Activated T-cell treated with anti-CD3 and anti-CD28 coated beads for 4 hours (primary cell): ENCODE measurements around the gene HBS1L.
A peak's percentile ranks its signal among the peaks of the same experiment; 100 is the strongest.

Experiments used
- DNase-seq: peaks from one replicate; pipeline ENCODE4 v3.0.0-alpha.2; 2020

HBS1L gene

GRCh38 chr6:134943522-134944111 lies 111.0 kb downstream of the HBS1L start:
- DNase-seq = no peak

- DNase-seq = peak; percentile 67
These were observed 115.7 kb downstream of the HBS1L start for GRCh38 chr6:134938896-134939295.

- no peak for DNase-seq
These were observed 117.2 kb downstream of the HBS1L start for GRCh38 chr6:134937426-134937825.

GRCh38 chr6:134936931-134937330 lies 117.7 kb downstream of the HBS1L start:
- no peak for DNase-seq

GRCh38 chr6:134936476-134936875 lies 118.1 kb downstream of the HBS1L start:
- no peak for DNase-seq

GRCh38 chr6:134934793-134935485 lies 119.7 kb downstream of the HBS1L start:
- no peak for DNase-seq

GRCh38 chr6:134932535-134933470 lies 121.8 kb downstream of the HBS1L start:
- no peak for DNase-seq

GRCh38 chr6:134932098-134932497 lies 122.5 kb downstream of the HBS1L start:
- no peak for DNase-seq

- DNase-seq = no peak
These were observed 124.2 kb downstream of the HBS1L start for GRCh38 chr6:134930463-134930862.

GRCh38 chr6:134928151-134928900 lies 126.3 kb downstream of the HBS1L start:
- no peak for DNase-seq

- no peak for DNase-seq
These were observed 128.8 kb downstream of the HBS1L start for GRCh38 chr6:134925800-134926199.

GRCh38 chr6:134921721-134922261 lies 132.8 kb downstream of the HBS1L start:
- no peak for DNase-seq

GRCh38 chr6:134921276-134921675 lies 133.3 kb downstream of the HBS1L start:
- DNase-seq = no peak

GRCh38 chr6:134920422-134920821 lies 134.2 kb downstream of the HBS1L start:
- no peak for DNase-seq

GRCh38 chr6:134918418-134918961 lies 136.1 kb downstream of the HBS1L start:
- no peak for DNase-seq

GRCh38 chr6:134911547-134911946 lies 143.1 kb downstream of the HBS1L start:
- no peak for DNase-seq

- no peak for DNase-seq
These were observed 144.1 kb downstream of the HBS1L start for GRCh38 chr6:134910593-134910935.
